Endothelial cell of umbilical vein (primary cell): ENCODE measurements around the gene CHGA. TPM values are rescaled to one million over a fixed set of nuclear protein-coding genes. Genes with fewer than 3 reads are reported as not detected.

Experiments used
- BruUV-seq: library from RNA; stranded (reverse); fragments of 400-500 nt; replicated peaks from 2 replicates; lab custom pipeline; 2021; lab: Mats Ljungman, UMichigan
- CTCF ChIA-PET: fragments of 300-600, 350-600 bp; sonication (Branson Sonifier 250); formaldehyde crosslinking; loops from one replicate; lab custom pipeline; 2021; ENCODE audit warnings: antibody characterized with exemption, inconsistent platforms; lab: Charles Lee
- POLR2A ChIA-PET: fragments of 300-600, 350-600 bp; sonication (Branson Sonifier 250); formaldehyde crosslinking; loops from one replicate; lab custom pipeline; 2021; ENCODE audit warnings: antibody characterized with exemption, inconsistent platforms; lab: Charles Lee
- DNase-seq: peaks from one replicate; pipeline ENCODE4 v3.0.0-alpha.2; 2011; ENCODE audit warnings: low read depth, low spot score
- FAIRE-seq: peaks from 2 replicates; lab custom pipeline; 2011; peaks lifted over from hg19 to GRCh38; lab: Jason Lieb, UNC
- H2AFZ ChIP-seq: 2 replicates; pipeline ENCODE4 v1.6.0; 2012; ENCODE audit warnings: low read depth, low read length, control low read depth, inconsistent platforms
- H3K27ac ChIP-seq: 2 replicates; pipeline ENCODE4 v1.5.1; 2011; ENCODE audit warnings: low read depth, mild to moderate bottlenecking, control low read depth, low read length, moderate library complexity; ENCODE audit not compliant: insufficient read depth
- H3K27me3 ChIP-seq, 2 experiments: 2 replicates each; pipeline versions ENCODE4 v1.6.0 to v1.6.1; 2011; ENCODE audit warnings: low read length in 2 of 2, mixed read lengths in 1 of 2; ENCODE audit not compliant: control insufficient read depth in 2 of 2, insufficient read depth in 2 of 2
- H3K36me3 ChIP-seq, 2 experiments: 2 replicates in 1 of 2; 3 replicates in 1 of 2; pipeline ENCODE4 v1.5.1; 2011; ENCODE audit warnings: low read length in 2 of 2, mild to moderate bottlenecking in 1 of 2, moderate library complexity in 1 of 2; ENCODE audit not compliant: control insufficient read depth in 2 of 2, insufficient read depth in 2 of 2; ENCODE audit errors: extremely low read depth in 1 of 2
- H3K4me1 ChIP-seq: 3 replicates; pipeline ENCODE4 v1.5.1; 2011; ENCODE audit warnings: mild to moderate bottlenecking, low read length; ENCODE audit not compliant: control insufficient read depth, insufficient read depth; ENCODE audit errors: extremely low read depth
- H3K4me2 ChIP-seq: 2 replicates; pipeline ENCODE4 v1.6.1; 2011; ENCODE audit warnings: low read length, control low read depth, mixed read lengths; ENCODE audit not compliant: insufficient read depth
- H3K4me3 ChIP-seq, 3 experiments: fragments of 200-600 bp in 1 of 3; sonication (generic), shearing (Covaris generic) in 1 of 3; replicated peaks in 1 of 3; 2 replicates each; pipeline ENCODE4 v1.5.1; 2011 to 2016; ENCODE audit warnings: control low read depth in 3 of 3, low read length in 3 of 3, mild to moderate bottlenecking in 2 of 3, inconsistent platforms in 1 of 3, low read depth in 1 of 3, moderate library complexity in 1 of 3; ENCODE audit not compliant: insufficient read depth in 1 of 3
- H3K79me2 ChIP-seq: 2 replicates; pipeline ENCODE4 v1.6.0; 2012; ENCODE audit warnings: low read length, inconsistent platforms; ENCODE audit not compliant: control insufficient read depth, insufficient read depth
- H3K9ac ChIP-seq: replicated peaks from 2 replicates; pipeline ENCODE3; 2011; ENCODE audit warnings: low read length, control low read depth; ENCODE audit not compliant: insufficient read depth; ENCODE audit errors: extremely low read depth
- H3K9me1 ChIP-seq: replicated peaks from 3 replicates; pipeline ENCODE4 v1.6.0; 2011; ENCODE audit warnings: mild to moderate bottlenecking, low read length; ENCODE audit not compliant: control insufficient read depth, insufficient read depth; ENCODE audit errors: extremely low read depth
- H3K9me3 ChIP-seq: replicated peaks from 2 replicates; pipeline ENCODE4 v1.5.1; 2012; ENCODE audit warnings: low read length, inconsistent platforms; ENCODE audit not compliant: control insufficient read depth, insufficient read depth
- H4K20me1 ChIP-seq: replicated peaks from 2 replicates; pipeline ENCODE3; 2011; ENCODE audit warnings: mild to moderate bottlenecking, low read length; ENCODE audit not compliant: control insufficient read depth, insufficient read depth; ENCODE audit errors: extremely low read depth
- EZH2 ChIP-seq: IDR thresholded peaks from 2 replicates; pipeline ENCODE4 v1.6.1; 2012; ENCODE audit warnings: borderline replicate concordance, low read depth, mild to moderate bottlenecking, moderate library complexity, low read length, inconsistent platforms; ENCODE audit not compliant: severe bottlenecking
- FOS ChIP-seq: IDR thresholded peaks from 2 replicates; pipeline ENCODE4 v1.6.1; 2011; ENCODE audit warnings: mild to moderate bottlenecking, low read length, moderate library complexity, borderline replicate concordance; ENCODE audit not compliant: insufficient read depth
- GATA2 ChIP-seq: IDR thresholded peaks from 2 replicates; pipeline ENCODE4 v1.7.0; 2011; ENCODE audit warnings: low read depth, mild to moderate bottlenecking, moderate library complexity, mixed read lengths, low read length; ENCODE audit not compliant: insufficient read length, insufficient read depth
- JUN ChIP-seq: IDR thresholded peaks from 2 replicates; pipeline ENCODE4 v1.6.1; 2011; ENCODE audit warnings: borderline replicate concordance, low read depth; ENCODE audit not compliant: insufficient read length, insufficient read depth
- MYC ChIP-seq: IDR thresholded peaks from one replicate; pipeline ENCODE4 v1.6.1; 2011; ENCODE audit warnings: mild to moderate bottlenecking, low read depth, low read length
- POLR2A ChIP-seq: IDR thresholded peaks from 2 replicates; pipeline ENCODE4 v1.6.1; 2012; ENCODE audit warnings: low read depth, mild to moderate bottlenecking, control low read depth, low read length
- POLR2AphosphoS5 ChIP-seq: IDR thresholded peaks from 2 replicates; pipeline ENCODE4 v1.6.1; 2012; ENCODE audit warnings: low read depth, mild to moderate bottlenecking, control low read depth, low read length, moderate library complexity; ENCODE audit not compliant: insufficient read depth
- dilution Hi-C: fragments of 300-500 bp; cut with MboI; formaldehyde crosslinking; loops from one replicate; pipeline ENCODE4 v1.15.0; 2019; ENCODE audit warnings: low sequenced_read_pairs; ENCODE audit not compliant: extremely low pct_ligation_motif_present
- intact Hi-C: fragments of 100-400 bp; cut with micrococcal nuclease; formaldehyde crosslinking; loops from one replicate; pipeline ENCODE4 v1.10.0; 2022
- polyA plus RNA-seq, 4 experiments: library from polyadenylated mRNA; depleted of rRNA in 3 of 4; stranded (reverse) in 3 of 4; unstranded in 1 of 4; fragments of >200 nt; gene quantifications; 2 replicates each; pipeline versions ENCODE4 v1.2.1 to v1.2.3, GENCODE V29; 2011 to 2012; ENCODE audit warnings: missing spikeins in 1 of 4
- total RNA-seq: library from RNA; stranded (reverse); gene quantifications from 2 replicates; pipeline ENCODE4 v1.2.3, GENCODE V29; 2021
- TF ChIP-seq, protein P1 (sequence below), 2 donors: IDR thresholded peaks; 1 replicate in 1 of 2; 2 replicates in 1 of 2; pipeline ENCODE4 v1.5.1; 2011; ENCODE audit warnings: low read length in 2 of 2, mild to moderate bottlenecking in 2 of 2, moderate library complexity in 2 of 2, control low read depth in 1 of 2, inconsistent platforms in 1 of 2, low read depth in 1 of 2; ENCODE audit not compliant: insufficient read depth in 1 of 2; ENCODE audit errors: extremely low read depth in 1 of 2
- TF ChIP-seq, protein P2 (sequence below): IDR thresholded peaks from 2 replicates; pipeline ENCODE4 v1.6.1; 2011; ENCODE audit not compliant: insufficient read depth, insufficient read length

Gene CHGA
- total and polyA plus RNA-seq, 2 donors (not counting 3 experiments of a cell fraction or from before 2014, with no cell fraction given), result not detected

DNA sequence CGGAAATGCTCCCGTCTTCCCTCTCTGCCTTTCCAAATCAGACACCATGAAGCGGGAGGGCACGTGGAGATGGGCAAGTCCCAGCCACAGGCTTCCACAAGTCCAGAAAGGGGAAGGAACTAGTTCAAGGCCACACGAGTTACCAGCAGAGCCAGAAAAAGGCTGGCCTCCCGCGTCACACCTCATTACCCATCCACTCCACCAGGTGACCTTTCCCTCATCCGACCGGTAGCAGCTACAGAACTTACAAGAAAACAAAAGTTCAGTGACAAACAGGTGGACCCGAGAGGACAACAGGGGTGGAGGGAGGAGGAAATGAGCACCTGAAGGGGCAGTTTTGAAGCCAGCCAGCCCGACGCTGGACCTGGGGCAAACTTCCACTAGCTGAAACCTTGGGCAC is 46.9 kb downstream of the CHGA start:
- FAIRE-seq (no peak), DNase-seq (no peak)
- ChIA-PET POLR2A (no interaction called here), CTCF (no interaction called here)
- no peaks in the 10 kb centered on the region for H3K9me1 ChIP-seq
- dilution Hi-C loops (loop anchor here (25.0 kb wide), 1 partner anchor 167 kb away; no protein-coding TSS in a partner anchor), intact Hi-C loops (loop anchor here (5.0 kb wide), 1 partner anchor 142 kb away; no protein-coding TSS in a partner anchor)
- TF ChIP-seq EZH2, result no peak
- no peak for TF ChIP-seq POLR2A
- TF ChIP-seq, protein P1, sequence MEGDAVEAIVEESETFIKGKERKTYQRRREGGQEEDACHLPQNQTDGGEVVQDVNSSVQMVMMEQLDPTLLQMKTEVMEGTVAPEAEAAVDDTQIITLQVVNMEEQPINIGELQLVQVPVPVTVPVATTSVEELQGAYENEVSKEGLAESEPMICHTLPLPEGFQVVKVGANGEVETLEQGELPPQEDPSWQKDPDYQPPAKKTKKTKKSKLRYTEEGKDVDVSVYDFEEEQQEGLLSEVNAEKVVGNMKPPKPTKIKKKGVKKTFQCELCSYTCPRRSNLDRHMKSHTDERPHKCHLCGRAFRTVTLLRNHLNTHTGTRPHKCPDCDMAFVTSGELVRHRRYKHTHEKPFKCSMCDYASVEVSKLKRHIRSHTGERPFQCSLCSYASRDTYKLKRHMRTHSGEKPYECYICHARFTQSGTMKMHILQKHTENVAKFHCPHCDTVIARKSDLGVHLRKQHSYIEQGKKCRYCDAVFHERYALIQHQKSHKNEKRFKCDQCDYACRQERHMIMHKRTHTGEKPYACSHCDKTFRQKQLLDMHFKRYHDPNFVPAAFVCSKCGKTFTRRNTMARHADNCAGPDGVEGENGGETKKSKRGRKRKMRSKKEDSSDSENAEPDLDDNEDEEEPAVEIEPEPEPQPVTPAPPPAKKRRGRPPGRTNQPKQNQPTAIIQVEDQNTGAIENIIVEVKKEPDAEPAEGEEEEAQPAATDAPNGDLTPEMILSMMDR (IDR thresholded peaks at IDR 0.05; ENCODE audit: extremely low read depth in 1 of 2, insufficient read depth in 1 of 2, low read depth in 1 of 2, low read length in 2 of 2), result no peak
- TF ChIP-seq JUN, result no peak
- no peak for TF ChIP-seq GATA2
- no peak for TF ChIP-seq POLR2AphosphoS5
- TF ChIP-seq MYC, result no peak
- no peak for TF ChIP-seq FOS
- TF ChIP-seq, protein P2, sequence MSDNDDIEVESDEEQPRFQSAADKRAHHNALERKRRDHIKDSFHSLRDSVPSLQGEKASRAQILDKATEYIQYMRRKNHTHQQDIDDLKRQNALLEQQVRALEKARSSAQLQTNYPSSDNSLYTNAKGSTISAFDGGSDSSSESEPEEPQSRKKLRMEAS, result no peak
- H3K27ac ChIP-seq, result no peak overlapping the region
- no peak overlapping the region for H3K4me3 ChIP-seq
- H4K20me1 ChIP-seq, result no peaks in the 10 kb centered on the region
- H3K4me2 ChIP-seq, result no peak overlapping the region
- H3K36me3 ChIP-seq, result no peaks in the 10 kb centered on the region
- H2AFZ ChIP-seq, result no peak overlapping the region
- no peak overlapping the region for H3K9ac ChIP-seq
- BruUV-seq, result no TSS peak
- H3K79me2 ChIP-seq, result no peaks in the 10 kb centered on the region
- H3K9me3 ChIP-seq, result no peaks in the 10 kb centered on the region
- H3K4me1 ChIP-seq, result no peaks in the 10 kb centered on the region
- H3K27me3 ChIP-seq, result no peaks in the 10 kb centered on the region
